NOMO-1 treated with DMSO at 0.1 percent for 48 hours (cell line): Measurements from ENCODE around the gene PRUNE2.

Experiments
- DNase-seq: peaks from one replicate; lab custom pipeline; 2025; ENCODE audit not compliant: unreplicated experiment; lab: John Stamatoyannopoulos, UW

The PRUNE2 gene

DNA sequence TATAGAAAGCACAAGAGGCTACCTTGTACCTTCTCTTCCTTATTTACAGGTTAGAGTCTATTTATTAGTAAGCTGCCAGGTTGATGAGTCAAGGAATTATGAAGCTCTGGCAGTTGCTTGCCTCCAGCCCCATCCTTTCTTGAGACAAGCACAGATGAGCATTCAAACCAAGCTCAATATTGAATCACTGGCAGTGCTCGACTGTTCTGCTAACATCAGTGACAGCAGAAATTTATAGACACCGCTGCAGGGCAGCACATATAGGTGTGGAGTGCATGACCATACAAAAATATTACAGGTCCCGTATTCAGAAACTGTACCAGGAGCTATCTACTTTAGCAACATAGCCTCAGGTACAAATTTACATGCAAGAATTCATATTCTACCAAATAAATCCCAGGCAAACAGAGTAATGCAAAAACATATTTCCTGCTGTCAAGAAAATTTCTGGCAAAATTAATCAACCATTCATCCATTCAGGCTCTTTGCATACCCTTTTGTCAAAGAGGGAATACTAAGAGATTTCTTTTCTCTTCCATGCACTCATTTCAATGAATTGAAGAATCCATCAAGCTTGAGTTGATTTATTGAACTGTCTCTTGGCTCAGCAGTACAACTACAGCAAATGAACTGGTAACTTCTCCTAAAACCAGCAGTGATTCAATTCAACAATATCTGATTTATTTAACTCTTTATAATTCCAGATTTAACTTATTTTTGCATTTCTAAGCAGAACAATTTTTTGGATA lies 168.6 kb downstream of the PRUNE2 start:
- no peak for DNase-seq

DNA sequence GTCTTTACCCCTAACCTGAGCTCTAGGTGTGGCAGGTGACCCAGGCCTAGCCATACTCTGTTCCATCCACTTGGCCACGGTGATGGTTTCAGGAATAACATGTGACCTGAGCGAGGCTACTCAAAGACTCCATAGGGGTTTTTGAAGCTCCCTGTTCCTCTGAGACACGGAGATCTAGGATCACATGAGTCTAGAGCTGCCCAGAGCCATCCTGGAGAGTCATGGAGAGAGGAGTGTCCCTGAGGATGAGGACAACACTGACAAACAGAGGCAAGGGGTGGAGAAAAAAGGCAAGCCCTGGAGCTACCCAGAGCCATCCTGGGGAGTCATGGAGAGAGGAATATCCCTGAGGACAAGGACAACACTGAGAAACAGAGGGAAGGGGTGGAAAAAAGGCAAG lies 171.2 kb downstream of the PRUNE2 start:
- DNase-seq = no peak

DNA sequence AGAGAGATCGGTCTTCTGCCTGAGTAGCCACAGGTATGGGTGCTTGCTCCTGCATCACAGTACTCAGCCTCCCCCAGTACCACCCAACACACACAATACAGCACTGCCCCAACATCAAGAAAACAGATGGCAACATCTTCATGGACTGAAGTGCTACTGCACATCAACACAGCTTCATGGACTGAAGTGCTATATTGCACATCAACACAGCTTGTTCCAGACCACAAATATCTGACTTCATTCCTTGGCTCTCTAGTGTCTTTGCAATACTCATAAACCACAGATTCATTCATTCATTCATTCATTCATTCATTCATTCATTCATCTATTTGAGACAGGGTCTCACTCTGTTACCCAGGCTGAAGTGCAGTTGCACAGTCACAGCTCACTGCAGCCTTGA lies 172.8 kb downstream of the PRUNE2 start:
- DNase-seq = no peak

- no peak for DNase-seq
These were observed 173.5 kb downstream of the PRUNE2 start for GRCh38 chr9:76732341-76732958.

- DNase-seq = peak; percentile 49
These were observed 175.1 kb downstream of the PRUNE2 start for GRCh38 chr9:76730801-76731200.

- DNase-seq = no peak
These were observed 175.8 kb downstream of the PRUNE2 start for GRCh38 chr9:76729980-76730737.

DNA sequence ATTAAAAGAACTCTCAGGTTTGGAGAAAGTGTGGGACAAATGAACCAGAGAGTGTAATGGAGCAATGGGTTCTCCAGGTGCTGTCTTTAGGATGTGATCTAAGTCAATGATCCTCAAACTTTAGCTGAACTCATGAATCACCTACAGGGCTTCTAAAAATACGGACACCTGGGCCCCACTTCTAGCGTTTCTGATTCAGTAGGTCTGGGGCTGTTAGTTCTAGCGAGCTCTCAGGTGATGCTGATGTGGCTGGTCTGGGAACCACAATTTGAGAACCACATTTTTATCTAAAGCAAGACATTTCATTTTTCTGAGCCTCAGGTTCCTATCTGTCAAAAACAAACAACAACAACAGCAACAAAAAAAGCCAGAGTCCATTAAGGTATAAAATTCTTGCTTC lies 176.8 kb downstream of the PRUNE2 start:
- no peak for DNase-seq

DNA sequence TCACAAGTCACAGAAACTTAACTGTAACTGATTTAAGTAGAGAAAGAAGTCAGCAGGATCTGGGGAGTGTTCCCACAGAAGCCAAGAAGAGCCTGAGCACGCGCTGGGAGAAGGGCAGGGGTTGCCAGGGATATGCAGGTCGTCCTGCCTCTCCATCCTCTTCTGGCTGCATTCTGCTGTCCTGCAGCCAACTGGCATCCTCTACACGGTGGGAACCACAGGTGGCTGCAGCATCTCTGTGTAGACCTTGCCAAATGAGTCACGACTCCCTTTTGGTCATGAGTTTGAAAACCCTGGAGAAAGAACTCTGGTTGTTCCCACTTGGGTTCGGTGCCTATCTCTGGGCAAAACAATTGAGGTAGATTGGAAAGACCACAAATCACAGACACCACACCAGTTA lies 180.0 kb downstream of the PRUNE2 start:
- DNase-seq = no peak

DNA sequence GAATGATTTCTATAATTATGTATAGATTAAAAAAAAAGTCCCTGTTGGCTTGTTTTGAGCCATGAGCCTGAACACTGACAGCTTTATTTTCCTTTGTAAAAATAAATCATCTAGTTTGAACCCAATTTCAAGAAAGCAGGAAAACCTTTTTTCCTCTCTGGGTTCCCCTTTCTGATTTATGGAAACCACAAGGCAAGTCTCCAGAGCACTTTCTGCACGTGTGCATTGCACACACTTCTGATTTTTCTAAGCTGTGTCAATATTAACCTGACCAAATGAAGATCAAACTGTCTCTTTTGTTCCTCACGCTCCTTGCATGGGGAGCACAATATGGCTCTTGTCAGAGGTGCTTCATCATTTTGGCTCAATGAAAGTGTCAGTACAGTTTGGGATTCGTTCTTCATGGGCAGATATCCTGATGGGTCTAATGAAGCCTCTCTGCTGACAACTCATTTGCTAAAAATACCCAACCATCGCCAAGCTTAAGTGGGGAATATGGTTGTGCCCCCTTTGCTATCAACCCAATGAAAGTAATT lies 180.8 kb downstream of the PRUNE2 start:
- DNase-seq = no peak

DNA sequence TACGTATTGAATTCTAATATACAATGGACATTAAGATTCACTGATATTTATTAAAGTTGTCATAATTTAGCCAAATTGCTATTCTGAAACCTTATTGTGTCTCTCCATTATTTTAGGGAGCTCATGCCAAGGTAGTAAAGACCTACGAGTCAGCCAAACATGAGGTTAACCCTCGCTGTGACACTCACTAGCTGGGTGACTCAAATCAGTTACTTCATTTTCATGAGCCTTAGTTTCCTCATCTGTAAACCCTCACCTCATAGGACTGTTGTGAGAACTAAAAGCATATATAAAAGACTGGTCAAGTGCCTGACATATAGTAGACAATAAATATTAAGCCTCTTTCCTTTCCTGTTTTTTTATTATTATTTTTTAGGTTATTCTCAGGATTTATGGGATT lies 185.7 kb downstream of the PRUNE2 start:
- DNase-seq = no peak

DNA sequence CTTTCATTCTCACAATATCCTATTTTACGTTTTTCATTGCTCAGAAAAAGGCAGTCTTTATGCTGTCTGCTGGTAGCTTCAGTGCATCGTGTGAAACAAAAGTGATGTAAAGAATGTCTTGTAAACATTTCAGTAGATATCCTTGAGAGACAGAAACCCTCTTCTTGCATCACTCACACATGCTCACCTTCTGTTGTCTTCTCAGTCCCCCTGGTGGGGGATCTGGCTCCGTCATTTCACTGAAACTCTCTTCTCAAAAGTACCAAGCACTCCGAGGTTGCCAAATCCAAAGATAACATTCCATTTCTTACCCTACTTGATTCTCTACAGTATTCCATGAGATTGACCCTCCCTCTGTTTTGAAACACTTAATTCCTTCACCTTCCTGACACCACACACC lies 187.7 kb downstream of the PRUNE2 start:
- DNase-seq = no peak

- no peak for DNase-seq
These were observed 188.3 kb downstream of the PRUNE2 start for GRCh38 chr9:76717613-76718012.

GRCh38 chr9:76717176-76717575 lies 188.7 kb downstream of the PRUNE2 start:
- DNase-seq = no peak

GRCh38 chr9:76716085-76716672 lies 189.7 kb downstream of the PRUNE2 start:
- DNase-seq = no peak

GRCh38 chr9:76713381-76713780 lies 192.5 kb downstream of the PRUNE2 start:
- no peak for DNase-seq

DNA sequence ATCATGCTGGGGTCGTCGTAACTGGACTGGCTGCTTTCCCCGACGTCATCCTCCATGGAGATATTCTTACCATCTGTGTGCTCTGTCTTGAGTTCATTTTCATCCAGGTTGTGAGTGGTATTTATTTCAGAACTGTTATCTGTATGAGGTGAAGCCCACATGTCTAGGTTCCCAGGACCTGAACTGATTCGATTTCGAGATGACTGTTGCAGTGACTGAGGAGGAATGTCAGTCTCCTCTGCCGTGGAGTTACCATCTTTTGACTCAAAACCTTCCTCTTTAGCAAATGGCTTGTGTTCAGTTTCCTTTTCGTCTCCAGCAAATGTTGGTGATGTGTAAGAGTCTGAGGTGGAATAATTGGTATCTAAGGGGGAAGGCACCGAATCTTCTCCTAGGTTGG lies 196.9 kb downstream of the PRUNE2 start:
- DNase-seq = no peak

GRCh38 chr9:76707510-76707909 lies 198.4 kb downstream of the PRUNE2 start:
- no peak for DNase-seq

GRCh38 chr9:76704593-76705204 lies 201.2 kb downstream of the PRUNE2 start:
- DNase-seq = peak; percentile 37

GRCh38 chr9:76703270-76703669 lies 202.6 kb downstream of the PRUNE2 start:
- DNase-seq = no peak

DNA sequence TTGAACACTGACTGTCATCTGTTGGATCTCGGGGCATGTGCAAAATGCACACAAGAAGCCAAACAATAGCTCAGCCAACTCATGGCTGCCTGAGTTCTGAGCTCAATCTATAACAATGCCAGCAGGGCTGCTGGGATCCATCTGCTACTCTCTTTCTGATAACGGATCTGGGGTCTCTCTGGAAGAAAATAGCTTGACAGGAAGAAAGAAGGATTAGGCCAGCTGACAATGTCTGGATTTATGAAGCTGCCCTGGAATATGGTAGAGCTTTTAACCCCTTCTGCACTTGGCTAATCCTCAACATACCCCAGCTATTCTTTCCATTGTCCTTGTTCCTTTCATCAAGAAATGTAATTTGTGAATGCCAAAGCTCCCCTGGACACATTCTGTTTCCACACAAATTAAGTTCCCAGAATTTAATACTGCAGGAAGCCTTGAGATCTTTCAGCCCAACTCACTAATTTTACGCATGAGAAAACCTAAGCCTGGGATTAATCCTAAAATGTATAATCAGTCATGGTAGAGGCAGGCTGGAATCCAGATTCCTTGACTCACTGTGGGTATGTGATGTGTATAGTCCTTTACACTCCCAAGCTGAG lies 204.4 kb downstream of the PRUNE2 start:
- DNase-seq = no peak

DNA sequence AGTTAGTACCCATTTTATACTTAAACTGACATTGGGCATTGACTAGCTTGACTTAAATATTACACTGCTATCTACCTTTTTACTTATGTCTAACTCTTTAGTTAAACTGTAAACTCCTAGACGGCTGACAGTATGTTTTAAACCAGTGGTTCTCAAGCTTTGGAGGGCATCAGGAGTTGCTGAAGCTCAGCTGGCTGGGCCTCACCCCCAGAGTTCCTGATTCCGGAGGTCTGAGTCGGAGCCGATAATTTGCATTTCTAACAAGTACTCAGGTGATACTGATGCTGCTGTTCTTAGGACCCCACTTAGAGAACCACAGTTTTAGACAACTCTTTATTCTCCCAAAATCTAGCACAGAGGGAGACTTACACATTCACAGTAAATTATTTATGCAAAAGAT lies 205.0 kb downstream of the PRUNE2 start:
- DNase-seq = no peak
